ENCODE measurements around the gene PHETA2.
"Not testable (repeated sequence)": the region's sequence is repeated elsewhere in the genome, so short reads cannot be mapped to it uniquely, and the experiment has no call there.

Gene PHETA2

GRCh38 chr22:42084874-42085273 lies 10.8 kb downstream of the PHETA2 start:
- FAIRE-seq, result no peak
- no peak for TF ChIP-seq TAF1 (IDR thresholded peaks at IDR 0.05; ENCODE audit: borderline replicate concordance, low read depth, low read length)
- no peak for TF ChIP-seq POLR2A (IDR thresholded peaks at IDR 0.05; ENCODE audit: low read depth, low read length)
- no peak for TF ChIP-seq POLR2AphosphoS5 (IDR thresholded peaks at IDR 0.05; ENCODE audit: low read depth, low read length)
- DNase-seq (ENCODE audit: insufficient read length), result no peak

GRCh38 chr22:42086051-42086450 lies 12.0 kb downstream of the PHETA2 start:
- FAIRE-seq (no peak), DNase-seq (ENCODE audit: insufficient read length) (no peak)
- TF ChIP-seq POLR2AphosphoS5 (IDR thresholded peaks at IDR 0.05; ENCODE audit: low read depth, low read length) (no peak), TAF1 (IDR thresholded peaks at IDR 0.05; ENCODE audit: borderline replicate concordance, low read depth, low read length) (no peak), POLR2A (IDR thresholded peaks at IDR 0.05; ENCODE audit: low read depth, low read length) (no peak)

GRCh38 chr22:42090596-42091454 lies 16.8 kb downstream of the PHETA2 start, which contains the start of gene NDUFA6:
NDUFA6 (minus strand) TSS chr22:42090772; CDS start chr22:42090744, 28 bp downstream.
- FAIRE-seq (peak; percentile 99), DNase-seq (ENCODE audit: insufficient read length) (peak; percentile 96)
- TF ChIP-seq POLR2A (IDR thresholded peaks at IDR 0.05; ENCODE audit: low read depth, low read length), result peak; percentile 97
- TF ChIP-seq TAF1 (IDR thresholded peaks at IDR 0.05; ENCODE audit: borderline replicate concordance, low read depth, low read length), result peak; percentile 92
- TF ChIP-seq POLR2AphosphoS5 (IDR thresholded peaks at IDR 0.05; ENCODE audit: low read depth, low read length), result peak; percentile 93

- DNase-seq (ENCODE audit: insufficient read length) (no peak), FAIRE-seq (no peak)
- TF ChIP-seq TAF1 (IDR thresholded peaks at IDR 0.05; ENCODE audit: borderline replicate concordance, low read depth, low read length) (no peak), POLR2A (IDR thresholded peaks at IDR 0.05; ENCODE audit: low read depth, low read length) (no peak), POLR2AphosphoS5 (IDR thresholded peaks at IDR 0.05; ENCODE audit: low read depth, low read length) (no peak)
Measured at GRCh38 chr22:42091455-42091782, 17.4 kb downstream of the PHETA2 start.

- no peak for FAIRE-seq
- no peak for DNase-seq (ENCODE audit: insufficient read length)
- TF ChIP-seq TAF1 (IDR thresholded peaks at IDR 0.05; ENCODE audit: borderline replicate concordance, low read depth, low read length), result no peak
- no peak for TF ChIP-seq POLR2AphosphoS5 (IDR thresholded peaks at IDR 0.05; ENCODE audit: low read depth, low read length)
- no peak for TF ChIP-seq POLR2A (IDR thresholded peaks at IDR 0.05; ENCODE audit: low read depth, low read length)
Measured at GRCh38 chr22:42101199-42101598, 27.2 kb downstream of the PHETA2 start.

GRCh38 chr22:42104332-42104860 lies 30.3 kb downstream of the PHETA2 start:
- not testable (repeated sequence) for DNase-seq (ENCODE audit: insufficient read length); FAIRE-seq

GRCh38 chr22:42108848-42109247 lies 34.8 kb downstream of the PHETA2 start:
- DNase-seq (ENCODE audit: insufficient read length) (no peak), FAIRE-seq (no peak)
- TF ChIP-seq TAF1 (IDR thresholded peaks at IDR 0.05; ENCODE audit: borderline replicate concordance, low read depth, low read length) (no peak), POLR2A (IDR thresholded peaks at IDR 0.05; ENCODE audit: low read depth, low read length) (no peak)

- FAIRE-seq, result no peak
- no peak for DNase-seq (ENCODE audit: insufficient read length)
- TF ChIP-seq POLR2AphosphoS5 (IDR thresholded peaks at IDR 0.05; ENCODE audit: low read depth, low read length) (no peak), POLR2A (IDR thresholded peaks at IDR 0.05; ENCODE audit: low read depth, low read length) (no peak), TAF1 (IDR thresholded peaks at IDR 0.05; ENCODE audit: borderline replicate concordance, low read depth, low read length) (no peak)
Measured at GRCh38 chr22:42111798-42112197, 37.8 kb downstream of the PHETA2 start.

GRCh38 chr22:42112793-42113192 lies 38.7 kb downstream of the PHETA2 start:
- not testable (repeated sequence) for FAIRE-seq; DNase-seq (ENCODE audit: insufficient read length)

GRCh38 chr22:42114721-42115120 lies 40.7 kb downstream of the PHETA2 start:
- no peak for FAIRE-seq

GRCh38 chr22:42115420-42115830 lies 41.4 kb downstream of the PHETA2 start:
- not testable (repeated sequence) for DNase-seq (ENCODE audit: insufficient read length); FAIRE-seq

More at GRCh38 chr22:42114721-42115120, 40.7 kb downstream of the PHETA2 start:
- DNase-seq (ENCODE audit: insufficient read length), result no peak
- TF ChIP-seq POLR2AphosphoS5 (IDR thresholded peaks at IDR 0.05; ENCODE audit: low read depth, low read length) (no peak), POLR2A (IDR thresholded peaks at IDR 0.05; ENCODE audit: low read depth, low read length) (no peak)

GRCh38 chr22:42116848-42117424 lies 42.9 kb downstream of the PHETA2 start:
- FAIRE-seq, result no peak
- DNase-seq (ENCODE audit: insufficient read length), result no peak
- TF ChIP-seq TAF1 (IDR thresholded peaks at IDR 0.05; ENCODE audit: borderline replicate concordance, low read depth, low read length) (no peak), POLR2A (IDR thresholded peaks at IDR 0.05; ENCODE audit: low read depth, low read length) (no peak), POLR2AphosphoS5 (IDR thresholded peaks at IDR 0.05; ENCODE audit: low read depth, low read length) (no peak)

GRCh38 chr22:42120231-42121021 lies 46.4 kb downstream of the PHETA2 start:
- DNase-seq (ENCODE audit: insufficient read length), result not testable (repeated sequence)
- FAIRE-seq, result peak; percentile 14

GRCh38 chr22:42123529-42123928 lies 49.5 kb downstream of the PHETA2 start:
- FAIRE-seq, result peak; percentile 70
- not testable (repeated sequence) for DNase-seq (ENCODE audit: insufficient read length)
